Mucosa of stomach (tissue), 1 donor: ENCODE data around the gene CEP68.

Experiments
- H3K27me3 ChIP-seq: one replicate; pipeline ENCODE4 v1.7.0; 2013; ENCODE audit warnings: mild to moderate bottlenecking, low read length; ENCODE audit not compliant: control insufficient read depth, insufficient read depth
- H3K36me3 ChIP-seq: one replicate; pipeline ENCODE4 v1.7.0; 2013; ENCODE audit warnings: low read length; ENCODE audit not compliant: control insufficient read depth, insufficient read depth
- H3K4me1 ChIP-seq: one replicate; pipeline ENCODE4 v1.7.0; 2013; ENCODE audit warnings: mild to moderate bottlenecking, low read length; ENCODE audit not compliant: control insufficient read depth, insufficient read depth
- H3K4me3 ChIP-seq: one replicate; pipeline ENCODE4 v1.7.0; 2013; ENCODE audit warnings: low read length
- H3K9ac ChIP-seq: one replicate; pipeline ENCODE4 v1.7.0; 2013; ENCODE audit warnings: mild to moderate bottlenecking, low read length, moderate library complexity
- H3K9me3 ChIP-seq: one replicate; pipeline ENCODE4 v1.7.0; 2013; ENCODE audit warnings: mild to moderate bottlenecking, low read length, moderate library complexity; ENCODE audit not compliant: control insufficient read depth
- donor health status: Pancreatic carcinoma.

Gene CEP68

GRCh38 chr2:65079017-65079416 lies 22.8 kb downstream of the CEP68 start:
- H3K4me1 ChIP-seq: peaks cover 28% of the 10 kb centered on the region
- H3K36me3 ChIP-seq: no peaks in the 10 kb centered on the region

GRCh38 chr2:65081232-65081685 lies 25.0 kb downstream of the CEP68 start:
- Histone ChIP-seq H3K4me1 (peaks cover 13% of the 10 kb centered on the region), H3K9me3 (no peaks in the 10 kb centered on the region), H3K27me3 (no peaks in the 10 kb centered on the region), H3K36me3 (no peaks in the 10 kb centered on the region), H3K9ac (no peak overlapping the region), H3K4me3 (no peak overlapping the region)

More at GRCh38 chr2:65079017-65079416, 22.8 kb downstream of the CEP68 start:
- H3K9ac ChIP-seq: no peak overlapping the region
- no peak overlapping the region for H3K4me3 ChIP-seq
- H3K27me3 ChIP-seq: no peaks in the 10 kb centered on the region
- no peaks in the 10 kb centered on the region for H3K9me3 ChIP-seq

GRCh38 chr2:65085148-65085547 lies 28.9 kb downstream of the CEP68 start:
- Histone ChIP-seq H3K9ac (no peak overlapping the region), H3K4me3 (no peak overlapping the region), H3K4me1 (no peaks in the 10 kb centered on the region), H3K36me3 (no peaks in the 10 kb centered on the region), H3K9me3 (no peaks in the 10 kb centered on the region), H3K27me3 (no peaks in the 10 kb centered on the region)

- Histone ChIP-seq H3K27me3 (no peaks in the 10 kb centered on the region), H3K9ac (no peak overlapping the region), H3K9me3 (no peaks in the 10 kb centered on the region), H3K4me1 (no peaks in the 10 kb centered on the region), H3K36me3 (no peaks in the 10 kb centered on the region), H3K4me3 (no peak overlapping the region)
Observed at GRCh38 chr2:65092791-65093190, 36.6 kb downstream of the CEP68 start.

- Histone ChIP-seq H3K9me3 (no peaks in the 10 kb centered on the region), H3K4me3 (no peak overlapping the region), H3K9ac (no peak overlapping the region), H3K36me3 (no peaks in the 10 kb centered on the region), H3K27me3 (no peaks in the 10 kb centered on the region), H3K4me1 (no peaks in the 10 kb centered on the region)
Observed at GRCh38 chr2:65093211-65093610, 37.0 kb downstream of the CEP68 start.

GRCh38 chr2:65096948-65097347 lies 40.7 kb downstream of the CEP68 start:
- H3K9me3 ChIP-seq: no peaks in the 10 kb centered on the region
- H3K4me3 ChIP-seq: no peak overlapping the region
- no peaks in the 10 kb centered on the region for H3K36me3 ChIP-seq
- no peaks in the 10 kb centered on the region for H3K27me3 ChIP-seq
- H3K9ac ChIP-seq: no peak overlapping the region
- no peaks in the 10 kb centered on the region for H3K4me1 ChIP-seq

GRCh38 chr2:65097844-65098243 lies 41.6 kb downstream of the CEP68 start:
- Histone ChIP-seq H3K9ac (no peak overlapping the region), H3K4me1 (no peaks in the 10 kb centered on the region), H3K4me3 (no peak overlapping the region), H3K9me3 (no peaks in the 10 kb centered on the region), H3K36me3 (no peaks in the 10 kb centered on the region), H3K27me3 (no peaks in the 10 kb centered on the region)

GRCh38 chr2:65098741-65099140 lies 42.5 kb downstream of the CEP68 start:
- Histone ChIP-seq H3K27me3 (no peaks in the 10 kb centered on the region), H3K9ac (no peak overlapping the region), H3K36me3 (no peaks in the 10 kb centered on the region), H3K9me3 (no peaks in the 10 kb centered on the region), H3K4me1 (no peaks in the 10 kb centered on the region), H3K4me3 (no peak overlapping the region)

GRCh38 chr2:65101071-65101470 lies 44.9 kb downstream of the CEP68 start:
- H3K36me3 ChIP-seq: no peaks in the 10 kb centered on the region
- H3K4me3 ChIP-seq: no peak overlapping the region
- no peaks in the 10 kb centered on the region for H3K27me3 ChIP-seq
- no peaks in the 10 kb centered on the region for H3K4me1 ChIP-seq
- H3K9ac ChIP-seq: no peak overlapping the region
- H3K9me3 ChIP-seq: no peaks in the 10 kb centered on the region

GRCh38 chr2:65103013-65103715 lies 46.9 kb downstream of the CEP68 start:
- Histone ChIP-seq H3K9me3 (no peaks in the 10 kb centered on the region), H3K36me3 (no peaks in the 10 kb centered on the region), H3K4me3 (no peak overlapping the region), H3K4me1 (no peaks in the 10 kb centered on the region), H3K27me3 (no peaks in the 10 kb centered on the region), H3K9ac (no peak overlapping the region)

GRCh38 chr2:65107530-65107929 lies 51.3 kb downstream of the CEP68 start:
- Histone ChIP-seq H3K27me3 (no peaks in the 10 kb centered on the region), H3K36me3 (no peaks in the 10 kb centered on the region), H3K9me3 (no peaks in the 10 kb centered on the region), H3K4me1 (peaks cover 18% of the 10 kb centered on the region), H3K4me3 (no peak overlapping the region), H3K9ac (no peak overlapping the region)

GRCh38 chr2:65108780-65109179 lies 52.6 kb downstream of the CEP68 start:
- no peak overlapping the region for H3K4me3 ChIP-seq
- H3K9ac ChIP-seq: no peak overlapping the region
- H3K4me1 ChIP-seq: peaks cover 23% of the 10 kb centered on the region
- no peaks in the 10 kb centered on the region for H3K27me3 ChIP-seq
- no peaks in the 10 kb centered on the region for H3K36me3 ChIP-seq
- H3K9me3 ChIP-seq: no peaks in the 10 kb centered on the region

- no peaks in the 10 kb centered on the region for H3K27me3 ChIP-seq
- H3K9ac ChIP-seq: no peak overlapping the region
- no peaks in the 10 kb centered on the region for H3K36me3 ChIP-seq
- H3K4me3 ChIP-seq: no peak overlapping the region
- no peaks in the 10 kb centered on the region for H3K9me3 ChIP-seq
- H3K4me1 ChIP-seq: peaks cover 23% of the 10 kb centered on the region
Observed at GRCh38 chr2:65112633-65113032, 56.4 kb downstream of the CEP68 start.
